OCI-LY3 (cell line): ENCODE results near the gene PRMT7.

ENCODE experiments used
- CTCF ChIP-seq: fragments of 200-600, 300-600 bp; sonication (generic); IDR thresholded peaks from 2 replicates; pipeline ENCODE4 v1.5.1; 2014; ENCODE audit warnings: antibody characterized with exemption, low read length, low read depth
- EZH2phosphoT487 ChIP-seq: fragments of 200-600 bp; shearing (Covaris generic); IDR thresholded peaks from 2 replicates; pipeline ENCODE4 v1.6.1; 2018; ENCODE audit warnings: antibody characterized with exemption, mixed run types, low read depth

- TF ChIP-seq CTCF (no peak), EZH2phosphoT487 (no peak)
These were observed 92.4 kb downstream of the PRMT7 start for GRCh38 chr16:68403177-68403576.
